Thyroid gland (tissue), 4 donors: ENCODE results near the gene OSGEPL1. TPM values are rescaled to one million over a fixed set of nuclear protein-coding genes. Genes with fewer than 3 reads are reported as not detected.

Experiments used
- DNase-seq, 2 donors: peaks; one replicate each; pipeline ENCODE4 v3.0.0-alpha.2; 2019
- H3K27ac ChIP-seq, 3 donors: fragments of 200-600 bp; sonication (generic); 1 replicate in 2 of 3; 2 replicates in 1 of 3; pipeline ENCODE4 v1.5.1; 2016 to 2019; ENCODE audit warnings: mild to moderate bottlenecking in 1 of 3, moderate library complexity in 1 of 3
- H3K27me3 ChIP-seq: fragments of 200-600 bp; sonication (generic); one replicate; pipeline ENCODE4 v1.5.1; 2019
- H3K36me3 ChIP-seq, 2 donors: fragments of 200-600 bp; sonication (generic); one replicate each; pipeline ENCODE4 v1.5.1; 2016 to 2019
- H3K4me1 ChIP-seq, 2 donors: fragments of 200-600 bp; sonication (generic); one replicate each; pipeline ENCODE4 v1.5.1; 2017 to 2019
- H3K4me3 ChIP-seq, 3 donors: fragments of 200-600 bp; sonication (generic); replicated peaks in 1 of 3; 1 replicate in 2 of 3; 2 replicates in 1 of 3; pipeline ENCODE4 v1.5.1; 2016; ENCODE audit warnings: mild to moderate bottlenecking in 1 of 3
- H3K9me3 ChIP-seq: fragments of 200-600 bp; sonication (generic); one replicate; pipeline ENCODE4 v1.5.1; 2017
- CTCF ChIP-seq, 6 experiments: fragments of 200-600 bp in 3 of 6; fragments of 450-650 bp in 3 of 6; sonication (generic) in 3 of 6; IDR thresholded peaks; one replicate each; pipeline ENCODE4 v1.5.1; 2016 to 2019; ENCODE audit warnings: antibody characterized with exemption in 6 of 6, mild to moderate bottlenecking in 2 of 6, inconsistent platforms in 1 of 6, moderate library complexity in 1 of 6
- POLR2A ChIP-seq, 2 donors: fragments of 450-650 bp; IDR thresholded peaks; one replicate each; pipeline ENCODE4 v1.6.1; 2017; ENCODE audit warnings: antibody characterized with exemption in 2 of 2, mild to moderate bottlenecking in 2 of 2, moderate library complexity in 1 of 2
- WGBS, 2 donors: methylation state at CpG; one replicate each; pipeline ENCODE4 v1.1.5; 2017; 5-methylcytosine and 5-hydroxymethylcytosine counted together
- intact Hi-C: fragments of 100-400 bp; cut with DNase I; formaldehyde crosslinking; loops from one replicate; pipeline ENCODE4 v1.15.1; 2023
- total RNA-seq, 4 donors: library from RNA; depleted of rRNA; stranded (reverse); fragments of >200 nt; gene quantifications; one replicate each; pipeline ENCODE4 v1.2.3, GENCODE V29; 2016

The OSGEPL1 gene
- total RNA-seq, 4 donors from 2014 or later: 6.9 to 13.7 (median 9.8) TPM

- 32% methylated on average over 6 of the region's 6 CpGs for WGBS, 2 donors
- peak; percentile 53 to 65 for DNase-seq
- Histone ChIP-seq H3K4me1 (peaks cover 0 to 5% of the 10 kb centered on the region in 2 donors), H3K4me3 (no peak overlapping the region), H3K36me3 (no peaks in the 10 kb centered on the region), H3K27ac (peak overlapping the region; percentile 31 to 57 (median 35)), H3K27me3 (no peaks in the 10 kb centered on the region), H3K9me3 (no peaks in the 10 kb centered on the region)
- intact Hi-C loops: loop anchor here (5.0 kb wide), 1 partner anchor 36 kb away; the partner anchor contains the start of gene ASNSD1
- TF ChIP-seq POLR2A (IDR thresholded peaks at IDR 0.05) (peak in 1 of 2 donors; percentile 30), CTCF (IDR thresholded peaks at IDR 0.05) (peak; percentile 7 to 71 (median 46))
Measured at GRCh38 chr2:189698020-189698887, 64.3 kb downstream of the OSGEPL1 start.

Other genes with a start within 250 kb of the OSGEPL1 start
- 100 to 1,000 TPM; 115 to 285 (median 133) TPM for gene SLC40A1, start 182.0 kb downstream of the OSGEPL1 start, total RNA-seq
- gene ASNSD1, start 101.3 kb downstream of the OSGEPL1 start, total RNA-seq: 10 to 100 TPM; 42.0 to 80.9 (median 49.3) TPM
- gene ANKAR, start 88.1 kb downstream of the OSGEPL1 start, total RNA-seq: 10 to 100 TPM; 14.1 to 40.2 (median 24.2) TPM
- 100 to 1,000 TPM in 1 of 4 donors, 10 to 100 TPM in 3; 73.1 to 124 (median 90.0) TPM for gene ORMDL1, start 21.5 kb upstream of the OSGEPL1 start, total RNA-seq
- 10 to 100 TPM; 22.7 to 34.9 (median 28.1) TPM for gene PMS1, start 21.7 kb upstream of the OSGEPL1 start, total RNA-seq